SK-N-SH (cell line): ENCODE data around the gene FGB. TPM values are rescaled to one million over a fixed set of nuclear protein-coding genes. Genes with fewer than 3 reads are reported as not detected.
A peak's percentile ranks its signal among the peaks of the same experiment; 100 is the strongest.

Source experiments
- CTCF ChIA-PET: fragments of 300-600, 350-600 bp; formaldehyde crosslinking; extraction: SDS; loops from one replicate; lab custom pipeline; 2021; lab: Yijun Ruan, JAX
- POLR2A ChIA-PET: fragments of 350-600 bp; sonication (Branson Sonifier 250); formaldehyde crosslinking; extraction: SDS; loops from one replicate; lab custom pipeline; 2020; ENCODE audit warnings: antibody characterized with exemption, inconsistent platforms; lab: Yijun Ruan, JAX
- DNase-seq: peaks from one replicate; pipeline ENCODE4 v3.0.0; 2012
- H2AFZ ChIP-seq: fragments of 200-600 bp; sonication (generic); 2 replicates; pipeline ENCODE4 v1.8.1; 2016; ENCODE audit warnings: antibody characterized with exemption, mild to moderate bottlenecking, low read depth
- H3F3A ChIP-seq: fragments of 200-600 bp; sonication (generic); replicated peaks from 2 replicates; pipeline ENCODE3; 2016; ENCODE audit warnings: antibody characterized with exemption, mild to moderate bottlenecking; ENCODE audit not compliant: insufficient read depth
- H3K27ac ChIP-seq, 2 experiments: fragments of 200-500 bp in 1 of 2; fragments of 200-600 bp in 1 of 2; sonication (Bioruptor generic) in 1 of 2; sonication (generic), shearing (Covaris generic) in 1 of 2; 2 replicates each; pipeline versions ENCODE4 v1.5.1 to v1.6.1; 2014 to 2016; ENCODE audit warnings: low read depth in 2 of 2, inconsistent platforms in 1 of 2, low read length in 1 of 2, mild to moderate bottlenecking in 1 of 2, mixed read lengths in 1 of 2
- H3K27me3 ChIP-seq: fragments of 200-600 bp; sonication (generic), shearing (Covaris generic); 2 replicates; pipeline ENCODE4 v1.6.1; 2016; ENCODE audit warnings: mixed run types; ENCODE audit not compliant: insufficient read depth
- H3K36me3 ChIP-seq, 2 experiments: fragments of 200-500 bp in 1 of 2; fragments of 200-600 bp in 1 of 2; sonication (Bioruptor generic) in 1 of 2; sonication (generic) in 1 of 2; replicated peaks in 1 of 2; 2 replicates each; pipeline versions ENCODE3 to v1.5.1; 2014 to 2016; ENCODE audit warnings: low read length in 1 of 2, mild to moderate bottlenecking in 1 of 2; ENCODE audit not compliant: insufficient read depth in 2 of 2, control insufficient read depth in 1 of 2
- H3K4me1 ChIP-seq, 2 experiments: fragments of 200-500 bp in 1 of 2; fragments of 200-600 bp in 1 of 2; sonication (Bioruptor generic) in 1 of 2; sonication (generic), shearing (Covaris generic) in 1 of 2; 2 replicates each; pipeline versions ENCODE4 v1.5.1 to v1.6.1; 2014 to 2016; ENCODE audit warnings: low read depth in 1 of 2, low read length in 1 of 2, mixed run types in 1 of 2; ENCODE audit not compliant: insufficient read depth in 2 of 2, control insufficient read depth in 1 of 2
- H3K4me2 ChIP-seq: fragments of 200-600 bp; sonication (generic), shearing (Covaris generic); 2 replicates; pipeline ENCODE4 v1.6.1; 2017; ENCODE audit warnings: mixed run types
- H3K4me3 ChIP-seq, 2 experiments: fragments of 200-500 bp in 1 of 2; fragments of 200-600 bp in 1 of 2; sonication (Bioruptor generic) in 1 of 2; sonication (generic), shearing (Covaris generic) in 1 of 2; 2 replicates each; pipeline versions ENCODE4 v1.5.1 to v1.8.1; 2014 to 2016; ENCODE audit warnings: low read depth in 2 of 2, inconsistent platforms in 1 of 2, low read length in 1 of 2, mild to moderate bottlenecking in 1 of 2, mixed read lengths in 1 of 2, moderate library complexity in 1 of 2
- H3K79me2 ChIP-seq: fragments of 200-600 bp; sonication (generic); 2 replicates; pipeline ENCODE4 v1.8.1; 2017; ENCODE audit warnings: mild to moderate bottlenecking; ENCODE audit not compliant: insufficient read depth
- H3K9ac ChIP-seq: fragments of 200-600 bp; sonication (generic); 2 replicates; pipeline ENCODE4 v1.6.1; 2017; ENCODE audit warnings: mixed run types
- H3K9me2 ChIP-seq: fragments of 200-600 bp; sonication (generic); 2 replicates; pipeline ENCODE4 v1.6.1; 2017; ENCODE audit warnings: mixed run types
- H3K9me3 ChIP-seq: fragments of 200-600 bp; sonication (generic); 2 replicates; pipeline ENCODE4 v1.6.1; 2017; ENCODE audit warnings: mixed run types, mild to moderate bottlenecking, moderate library complexity
- H4K20me1 ChIP-seq: fragments of 200-600 bp; sonication (generic); 2 replicates; pipeline ENCODE4 v1.6.1; 2017; ENCODE audit warnings: mild to moderate bottlenecking, mixed run types; ENCODE audit not compliant: insufficient read depth
- ELF1 ChIP-seq: IDR thresholded peaks from 2 replicates; pipeline ENCODE4 v1.4.0; 2012
- EZH2phosphoT487 ChIP-seq: fragments of 200-600 bp; sonication (generic); IDR thresholded peaks from 2 replicates; pipeline ENCODE4 v1.6.1; 2017; ENCODE audit warnings: low read depth, mixed run types, mild to moderate bottlenecking, antibody characterized with exemption, moderate library complexity, borderline replicate concordance
- FOSL2 ChIP-seq: IDR thresholded peaks from 2 replicates; pipeline ENCODE4 v1.4.0; 2012; ENCODE audit warnings: low read depth, mild to moderate bottlenecking, moderate library complexity, borderline replicate concordance
- FOXM1 ChIP-seq: IDR thresholded peaks from 2 replicates; pipeline ENCODE4 v1.4.0; 2012; ENCODE audit warnings: low read depth, mild to moderate bottlenecking
- GABPA ChIP-seq: IDR thresholded peaks from 2 replicates; pipeline ENCODE4 v1.4.0; 2012; ENCODE audit warnings: low read depth, mild to moderate bottlenecking
- GATA2 ChIP-seq: sonication (generic); formaldehyde crosslinking; IDR thresholded peaks from 2 replicates; pipeline ENCODE4 v1.5.0; 2020; ENCODE audit warnings: mild to moderate bottlenecking, missing genetic modification reagents
- JUND ChIP-seq: IDR thresholded peaks from 2 replicates; pipeline ENCODE4 v1.4.0; 2012
- MEF2A ChIP-seq: IDR thresholded peaks from 2 replicates; pipeline ENCODE4 v1.4.0; 2012; ENCODE audit warnings: low read depth, borderline replicate concordance
- MXI1 ChIP-seq: IDR thresholded peaks from 2 replicates; pipeline ENCODE4 v1.6.1; 2012; ENCODE audit warnings: mild to moderate bottlenecking, low read depth, low read length, improper control_type of control experiment
- NFIC ChIP-seq: IDR thresholded peaks from 2 replicates; pipeline ENCODE4 v1.4.0; 2012; ENCODE audit warnings: borderline replicate concordance
- NRF1 ChIP-seq: IDR thresholded peaks from 2 replicates; pipeline ENCODE4 v1.6.1; 2012; ENCODE audit warnings: low read depth, mild to moderate bottlenecking, low read length
- POLR2AphosphoS5 ChIP-seq: IDR thresholded peaks from 2 replicates; pipeline ENCODE4 v1.6.1; 2012; ENCODE audit warnings: low read depth, low read length
- RCOR1 ChIP-seq: fragments of 150-350 bp; IDR thresholded peaks from 2 replicates; pipeline ENCODE4 v1.6.1; 2017; ENCODE audit warnings: antibody characterized with exemption, low read length
- SMC3 ChIP-seq: IDR thresholded peaks from 2 replicates; pipeline ENCODE4 v1.6.1; 2012; ENCODE audit warnings: low read depth, low read length, improper control_type of control experiment
- TAF1 ChIP-seq: IDR thresholded peaks from 2 replicates; pipeline ENCODE4 v1.6.1; 2012; ENCODE audit warnings: low read depth, mild to moderate bottlenecking, low read length, moderate library complexity, borderline replicate concordance
- TCF12 ChIP-seq: IDR thresholded peaks from 2 replicates; pipeline ENCODE4 v1.4.0; 2012
- TEAD4 ChIP-seq: IDR thresholded peaks from 2 replicates; pipeline ENCODE4 v1.4.0; 2012; ENCODE audit warnings: mild to moderate bottlenecking, borderline replicate concordance; ENCODE audit not compliant: insufficient read depth
- WGBS: methylation state at CpG from one replicate; pipeline ENCODE4 v1.1.6; 2017; ENCODE audit warnings: low lambda C conversion rate; 5-methylcytosine and 5-hydroxymethylcytosine counted together
- polyA plus RNA-seq, 3 experiments: library from polyadenylated mRNA; depleted of rRNA; stranded (reverse); fragments of >200 nt; gene quantifications; 2 replicates each; pipeline ENCODE4 v1.2.3, GENCODE V29; 2012
- TF ChIP-seq, protein P1 (sequence below): fragments of 200-600 bp; sonication (generic); IDR thresholded peaks from 2 replicates; pipeline ENCODE4 v1.6.1; 2017; ENCODE audit warnings: antibody characterized with exemption, mild to moderate bottlenecking, moderate library complexity
- TF ChIP-seq, protein P2 (sequence below): IDR thresholded peaks from 2 replicates; pipeline ENCODE4 v1.4.0; 2012; ENCODE audit warnings: low read depth, borderline replicate concordance
- TF ChIP-seq, protein P3 (sequence below): IDR thresholded peaks from 2 replicates; pipeline ENCODE4 v1.4.0; 2012; ENCODE audit warnings: low read depth, borderline replicate concordance
- TF ChIP-seq, protein P4 (sequence below): fragments of 150-350 bp; IDR thresholded peaks from 2 replicates; pipeline ENCODE4 v1.6.1; 2017; ENCODE audit warnings: antibody characterized with exemption, low read length, low read depth, borderline replicate concordance

FGB gene
- polyA plus RNA-seq, 1 of the 3 experiments (the other 2 are of a cell fraction) = not detected

DNA sequence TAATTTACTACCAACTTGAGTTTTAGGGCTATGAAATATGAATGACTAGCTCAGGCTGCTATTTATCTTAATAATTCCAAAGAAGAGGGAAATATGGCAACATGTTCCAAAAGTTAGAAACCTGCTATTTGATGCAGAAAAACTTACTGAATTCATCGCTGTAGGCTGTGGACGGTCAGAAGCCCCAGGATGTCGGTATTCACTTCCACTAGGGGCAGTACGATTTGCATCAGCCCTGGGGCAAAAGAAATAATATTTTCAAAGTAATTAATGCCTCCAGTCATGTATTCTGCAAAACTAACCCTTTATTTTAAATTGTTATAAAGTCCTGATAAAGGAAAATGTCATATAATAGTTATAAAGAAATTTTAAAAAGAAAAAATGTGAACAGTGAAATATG is 17.1 kb upstream of the FGB start:
- H2AFZ ChIP-seq = no peak overlapping the region
- 80% methylated on average over 4 of the region's 4 CpGs for WGBS
- no peak overlapping the region for H3K4me3 ChIP-seq
- H3K36me3 ChIP-seq = peaks cover 73 to 79% of the 10 kb centered on the region in 2 experiments
- H3K27me3 ChIP-seq = no peaks in the 10 kb centered on the region
- POLR2A ChIA-PET = no interaction called here
- H3K9ac ChIP-seq = no peak overlapping the region
- peaks cover 38% of the 10 kb centered on the region for H3K79me2 ChIP-seq
- TF ChIP-seq, protein P1, sequence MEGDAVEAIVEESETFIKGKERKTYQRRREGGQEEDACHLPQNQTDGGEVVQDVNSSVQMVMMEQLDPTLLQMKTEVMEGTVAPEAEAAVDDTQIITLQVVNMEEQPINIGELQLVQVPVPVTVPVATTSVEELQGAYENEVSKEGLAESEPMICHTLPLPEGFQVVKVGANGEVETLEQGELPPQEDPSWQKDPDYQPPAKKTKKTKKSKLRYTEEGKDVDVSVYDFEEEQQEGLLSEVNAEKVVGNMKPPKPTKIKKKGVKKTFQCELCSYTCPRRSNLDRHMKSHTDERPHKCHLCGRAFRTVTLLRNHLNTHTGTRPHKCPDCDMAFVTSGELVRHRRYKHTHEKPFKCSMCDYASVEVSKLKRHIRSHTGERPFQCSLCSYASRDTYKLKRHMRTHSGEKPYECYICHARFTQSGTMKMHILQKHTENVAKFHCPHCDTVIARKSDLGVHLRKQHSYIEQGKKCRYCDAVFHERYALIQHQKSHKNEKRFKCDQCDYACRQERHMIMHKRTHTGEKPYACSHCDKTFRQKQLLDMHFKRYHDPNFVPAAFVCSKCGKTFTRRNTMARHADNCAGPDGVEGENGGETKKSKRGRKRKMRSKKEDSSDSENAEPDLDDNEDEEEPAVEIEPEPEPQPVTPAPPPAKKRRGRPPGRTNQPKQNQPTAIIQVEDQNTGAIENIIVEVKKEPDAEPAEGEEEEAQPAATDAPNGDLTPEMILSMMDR = peak; percentile 38; the same call in 1 of the 2 replicates
- no peak for TF ChIP-seq TAF1
- H3F3A ChIP-seq = peaks cover 4% of the 10 kb centered on the region
- no peak overlapping the region for H3K4me2 ChIP-seq
- no peak for DNase-seq
- H3K9me2 ChIP-seq = no peaks in the 10 kb centered on the region
- CTCF ChIA-PET = interaction anchor here (1.1 kb wide), 1 partner anchor 73 kb away, joined by 3 read pairs; no protein-coding TSS in a partner anchor
- H3K27ac ChIP-seq = no peak overlapping the region
- H3K9me3 ChIP-seq = no peaks in the 10 kb centered on the region
- H4K20me1 ChIP-seq = 0 out of 2 replicates have a peak, but pooled peaks cover 3% of the 10 kb centered on the region
- H3K4me1 ChIP-seq = peaks cover 0 to 8% of the 10 kb centered on the region in 2 experiments; a peak in 2 of 4 replicates

DNA sequence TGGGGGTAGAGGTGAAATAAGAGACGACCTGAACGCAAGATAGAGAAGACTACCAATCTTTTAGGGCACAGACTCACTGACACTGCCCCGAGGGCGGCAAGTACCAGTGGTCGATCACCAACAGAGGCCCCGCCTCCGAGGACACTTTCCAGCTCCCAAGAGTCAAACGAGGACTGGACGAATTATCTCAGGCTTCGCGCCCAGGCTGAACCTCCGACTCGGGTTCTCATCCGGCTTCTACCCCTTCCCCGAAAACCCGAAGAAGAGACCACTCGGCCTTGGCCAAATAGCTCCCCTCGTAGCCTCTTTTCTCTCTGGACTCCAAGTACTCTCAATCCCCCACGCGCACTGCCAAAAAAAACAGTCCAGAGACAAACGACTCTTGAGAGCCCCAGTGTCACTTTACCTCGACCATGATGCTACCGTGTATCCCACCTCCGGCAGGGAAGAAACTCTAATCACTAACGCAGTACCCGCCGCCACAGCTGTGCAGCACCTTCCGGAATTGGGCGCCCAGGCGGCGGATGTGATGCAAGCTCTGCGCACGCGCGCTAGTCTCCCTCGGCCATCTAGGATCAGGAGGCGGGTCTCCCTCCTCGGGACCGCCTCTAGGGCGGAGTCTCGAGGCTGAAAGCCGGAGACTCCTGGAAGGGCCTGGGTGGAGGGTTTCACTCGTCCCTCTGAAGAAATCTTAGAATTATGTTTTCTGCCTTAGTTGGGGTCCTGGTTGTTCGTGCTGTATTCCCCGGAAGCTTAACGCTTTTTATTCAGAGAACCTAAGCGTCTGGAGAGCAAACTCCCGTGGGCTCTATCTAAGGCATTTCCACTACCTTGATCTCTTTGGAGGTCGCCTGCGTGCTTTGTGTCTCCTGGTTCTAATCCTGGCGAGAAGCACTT is 12.7 kb upstream of the FGB start, which contains the start of gene PLRG1:
Gene PLRG1 (minus strand): TSS at position 507 of the 897 bp plus-strand sequence. CDS start 92 bp downstream, at position 415.
- ChIA-PET CTCF (interaction anchor here (0.8 to 6.4 kb wide), 8 partner anchors 9 to 75 kb away, joined by 3 to 60 read pairs (median 4); no protein-coding TSS in a partner anchor), POLR2A (interaction anchor here (1.0 kb wide), 1 partner anchor 74 kb away, joined by 3 read pairs; no protein-coding TSS in a partner anchor)
- Histone ChIP-seq H3K27ac (peak within 1 kb of the TSS; percentile 63 to 80; a peak in 3 of 4 replicates), H2AFZ (peak within 1 kb of the TSS; percentile 100), H3K9me3 (no peaks in the 10 kb centered on the region), H4K20me1 (0 out of 2 replicates have a peak, but pooled peaks cover 3% of the 10 kb centered on the region), H3K9ac (peak within 1 kb of the TSS; percentile 74), H3K79me2 (peaks cover 38% of the 10 kb centered on the region), H3F3A (peaks cover 4% of the 10 kb centered on the region), H3K4me3 (peak within 1 kb of the TSS; percentile 82 to 89), H3K4me1 (peaks cover 0 to 8% of the 10 kb centered on the region in 2 experiments; a peak in 2 of 4 replicates), H3K9me2 (no peaks in the 10 kb centered on the region), H3K4me2 (peak within 1 kb of the TSS; percentile 72), H3K36me3 (peaks cover 29 to 35% of the 10 kb centered on the region in 2 experiments), H3K27me3 (no peaks in the 10 kb centered on the region; the same call in 1 of the 2 replicates)
- DNase-seq = peak; percentile 89
- WGBS = 3% methylated on average over 48 of the region's 51 CpGs
- TF ChIP-seq FOSL2 (no peak), FOXM1 (no peak), GABPA (peak; percentile 87), TEAD4 (no peak), NFIC (no peak), POLR2AphosphoS5 (peak; percentile 94), SMC3 (no peak), JUND (no peak), EZH2phosphoT487 (no peak), TCF12 (no peak), MEF2A (no peak), GATA2 (no peak), RCOR1 (no peak), ELF1 (peak; percentile 56), MXI1 (peak; percentile 43), NRF1 (peak; percentile 79)
- TF ChIP-seq, protein P2, sequence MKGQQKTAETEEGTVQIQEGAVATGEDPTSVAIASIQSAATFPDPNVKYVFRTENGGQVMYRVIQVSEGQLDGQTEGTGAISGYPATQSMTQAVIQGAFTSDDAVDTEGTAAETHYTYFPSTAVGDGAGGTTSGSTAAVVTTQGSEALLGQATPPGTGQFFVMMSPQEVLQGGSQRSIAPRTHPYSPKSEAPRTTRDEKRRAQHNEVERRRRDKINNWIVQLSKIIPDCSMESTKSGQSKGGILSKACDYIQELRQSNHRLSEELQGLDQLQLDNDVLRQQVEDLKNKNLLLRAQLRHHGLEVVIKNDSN = no peak
- TF ChIP-seq, protein P3, sequence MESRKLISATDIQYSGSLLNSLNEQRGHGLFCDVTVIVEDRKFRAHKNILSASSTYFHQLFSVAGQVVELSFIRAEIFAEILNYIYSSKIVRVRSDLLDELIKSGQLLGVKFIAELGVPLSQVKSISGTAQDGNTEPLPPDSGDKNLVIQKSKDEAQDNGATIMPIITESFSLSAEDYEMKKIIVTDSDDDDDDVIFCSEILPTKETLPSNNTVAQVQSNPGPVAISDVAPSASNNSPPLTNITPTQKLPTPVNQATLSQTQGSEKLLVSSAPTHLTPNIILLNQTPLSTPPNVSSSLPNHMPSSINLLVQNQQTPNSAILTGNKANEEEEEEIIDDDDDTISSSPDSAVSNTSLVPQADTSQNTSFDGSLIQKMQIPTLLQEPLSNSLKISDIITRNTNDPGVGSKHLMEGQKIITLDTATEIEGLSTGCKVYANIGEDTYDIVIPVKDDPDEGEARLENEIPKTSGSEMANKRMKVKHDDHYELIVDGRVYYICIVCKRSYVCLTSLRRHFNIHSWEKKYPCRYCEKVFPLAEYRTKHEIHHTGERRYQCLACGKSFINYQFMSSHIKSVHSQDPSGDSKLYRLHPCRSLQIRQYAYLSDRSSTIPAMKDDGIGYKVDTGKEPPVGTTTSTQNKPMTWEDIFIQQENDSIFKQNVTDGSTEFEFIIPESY = no peak
- TF ChIP-seq, protein P4, sequence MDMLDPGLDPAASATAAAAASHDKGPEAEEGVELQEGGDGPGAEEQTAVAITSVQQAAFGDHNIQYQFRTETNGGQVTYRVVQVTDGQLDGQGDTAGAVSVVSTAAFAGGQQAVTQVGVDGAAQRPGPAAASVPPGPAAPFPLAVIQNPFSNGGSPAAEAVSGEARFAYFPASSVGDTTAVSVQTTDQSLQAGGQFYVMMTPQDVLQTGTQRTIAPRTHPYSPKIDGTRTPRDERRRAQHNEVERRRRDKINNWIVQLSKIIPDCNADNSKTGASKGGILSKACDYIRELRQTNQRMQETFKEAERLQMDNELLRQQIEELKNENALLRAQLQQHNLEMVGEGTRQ = no peak
